Neural cell (in vitro differentiated cells): ENCODE data around the gene ORM2. TPM values are rescaled to one million over a fixed set of nuclear protein-coding genes. Genes with fewer than 3 reads are reported as not detected.

Experiments
- H2AFZ ChIP-seq: fragments of 200-600, 300-800 bp; sonication (generic), shearing (Covaris generic); 2 replicates; pipeline ENCODE4 v1.6.0; 2014; ENCODE audit warnings: low read depth, mild to moderate bottlenecking, antibody characterized with exemption, low read length, moderate library complexity
- H3F3A ChIP-seq: fragments of 200-600 bp; shearing (Covaris generic); 2 replicates; pipeline ENCODE4 v1.6.1; 2016; ENCODE audit warnings: mild to moderate bottlenecking, moderate library complexity, mixed read lengths, antibody characterized with exemption, low read length; ENCODE audit not compliant: insufficient read depth, poor library complexity, severe bottlenecking
- H3K27ac ChIP-seq: fragments of 200-600, 300-800 bp; sonication (generic), shearing (Covaris generic); 2 replicates; pipeline ENCODE4 v1.5.1; 2014; ENCODE audit warnings: mild to moderate bottlenecking, low read length, moderate library complexity
- H3K27me3 ChIP-seq: fragments of 300-800, 200-600 bp; sonication (generic), shearing (Covaris generic); 2 replicates; pipeline ENCODE4 v1.6.0; 2014; ENCODE audit warnings: mild to moderate bottlenecking, low read depth, low read length, moderate library complexity; ENCODE audit not compliant: insufficient read depth
- H3K36me3 ChIP-seq: fragments of 300-800, 200-600 bp; sonication (generic), shearing (Covaris generic); 2 replicates; pipeline ENCODE4 v1.5.1; 2014; ENCODE audit warnings: mild to moderate bottlenecking, antibody characterized with exemption, low read length, moderate library complexity; ENCODE audit not compliant: insufficient read depth
- H3K4me2 ChIP-seq: fragments of 300-800, 200-600 bp; sonication (generic), shearing (Covaris generic); 2 replicates; pipeline ENCODE4 v1.6.0; 2014; ENCODE audit warnings: mild to moderate bottlenecking, low read length
- H3K4me3 ChIP-seq: fragments of 300-800, 200-600 bp; sonication (generic), shearing (Covaris generic); 2 replicates; pipeline ENCODE4 v1.5.1; 2014; ENCODE audit warnings: mild to moderate bottlenecking, low read length, moderate library complexity
- H3K79me2 ChIP-seq: fragments of 200-600 bp; shearing (Covaris generic); replicated peaks from 2 replicates; pipeline ENCODE4 v1.6.0; 2014; ENCODE audit warnings: mild to moderate bottlenecking, low read length, moderate library complexity; ENCODE audit not compliant: insufficient read depth
- H3K9ac ChIP-seq: fragments of 300-800, 200-600 bp; sonication (generic), shearing (Covaris generic); 2 replicates; pipeline ENCODE4 v1.6.1; 2016; ENCODE audit warnings: mild to moderate bottlenecking, low read length, mixed read lengths
- H3K9me2 ChIP-seq: fragments of 200-600 bp; shearing (Covaris generic); 2 replicates; pipeline ENCODE4 v1.6.1; 2016; ENCODE audit warnings: mild to moderate bottlenecking, low read length, mixed read lengths; ENCODE audit not compliant: insufficient read depth
- H3K9me3 ChIP-seq: fragments of 200-600, 300-800 bp; sonication (generic), shearing (Covaris generic); 2 replicates; pipeline ENCODE4 v1.6.1; 2016; ENCODE audit warnings: mild to moderate bottlenecking, mixed run types, low read length, moderate library complexity, mixed read lengths
- H4K20me1 ChIP-seq: fragments of 200-600 bp; shearing (Covaris generic); 2 replicates; pipeline ENCODE4 v1.6.1; 2016; ENCODE audit warnings: mild to moderate bottlenecking, mixed run types; ENCODE audit not compliant: insufficient read depth
- EP300 ChIP-seq: fragments of 450-650 bp; conservative IDR thresholded peaks from 2 replicates; pipeline ENCODE4 v1.6.1; 2014; ENCODE audit warnings: antibody characterized with exemption, mild to moderate bottlenecking, moderate library complexity; ENCODE audit not compliant: poor library complexity, severe bottlenecking
- EZH2 ChIP-seq: fragments of 200-600, 300-800 bp; shearing (Covaris generic), sonication (generic); IDR thresholded peaks from 2 replicates; pipeline ENCODE4 v1.6.1; 2014; ENCODE audit warnings: antibody characterized with exemption, low read length, borderline replicate concordance, mild to moderate bottlenecking; ENCODE audit not compliant: insufficient read depth, poor library complexity, severe bottlenecking
- MXI1 ChIP-seq: fragments of 450-650 bp; conservative IDR thresholded peaks from 2 replicates; pipeline ENCODE4 v1.6.1; 2014; ENCODE audit warnings: antibody characterized with exemption, mild to moderate bottlenecking; ENCODE audit not compliant: poor library complexity, severe bottlenecking
- POLR2AphosphoS5 ChIP-seq: IDR thresholded peaks from 2 replicates; pipeline ENCODE4 v1.6.1; 2012
- RAD21 ChIP-seq: fragments of 450-650 bp; conservative IDR thresholded peaks from 2 replicates; pipeline ENCODE4 v1.6.1; 2014; ENCODE audit warnings: antibody characterized with exemption, mild to moderate bottlenecking, moderate library complexity
- SMC3 ChIP-seq: fragments of 450-650 bp; conservative IDR thresholded peaks from 2 replicates; pipeline ENCODE4 v1.6.1; 2014; ENCODE audit warnings: antibody characterized with exemption, mild to moderate bottlenecking, moderate library complexity; ENCODE audit not compliant: poor library complexity
- TAF1 ChIP-seq: IDR thresholded peaks from 2 replicates; pipeline ENCODE4 v1.6.1; 2012; ENCODE audit warnings: low read depth
- polyA plus RNA-seq: library from polyadenylated mRNA; depleted of rRNA; stranded (reverse); fragments of >200 nt; gene quantifications from 2 replicates; pipeline ENCODE4 v1.2.3, GENCODE V29; 2014
- TF ChIP-seq, protein P1 (sequence below): IDR thresholded peaks from 2 replicates; pipeline ENCODE4 v1.6.1; 2012; ENCODE audit warnings: borderline replicate concordance
- TF ChIP-seq, protein P2 (sequence below): fragments of 450-650 bp; IDR thresholded peaks from 2 replicates; pipeline ENCODE4 v1.5.1; 2014; ENCODE audit warnings: antibody characterized with exemption, mild to moderate bottlenecking, moderate library complexity; ENCODE audit not compliant: poor library complexity, severe bottlenecking

Gene ORM2
- polyA plus RNA-seq, 1 donor from 2014 or later = not detected

DNA sequence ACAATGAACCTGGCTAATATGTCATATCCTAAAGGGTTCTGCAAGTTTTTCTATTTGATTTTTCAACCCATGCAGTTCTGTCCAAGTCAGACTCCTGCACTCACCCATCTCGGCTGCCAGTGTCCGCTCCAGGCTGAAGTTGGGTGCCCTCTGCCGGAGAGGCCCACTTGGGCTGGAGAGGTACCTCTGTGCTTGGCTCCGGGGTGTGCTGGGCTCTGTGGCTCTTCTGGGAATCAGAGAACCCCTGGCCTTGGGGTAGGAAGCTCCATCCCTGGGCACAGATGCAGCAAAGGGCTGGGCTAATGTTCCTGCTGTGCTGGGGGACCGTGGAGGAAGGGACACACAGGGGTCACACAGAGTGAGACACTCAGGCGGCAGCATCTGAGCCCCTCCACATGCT lies 26.2 kb downstream of the ORM2 start:
- Histone ChIP-seq H3K9ac (no peak overlapping the region), H3K36me3 (no peaks in the 10 kb centered on the region), H3K9me3 (no peaks in the 10 kb centered on the region), H4K20me1 (no peaks in the 10 kb centered on the region), H2AFZ (no peak overlapping the region), H3K9me2 (no peaks in the 10 kb centered on the region), H3K4me3 (no peak overlapping the region), H3K27ac (no peak overlapping the region), H3K27me3 (no peaks in the 10 kb centered on the region), H3F3A (no peaks in the 10 kb centered on the region), H3K4me2 (no peak overlapping the region), H3K79me2 (no peaks in the 10 kb centered on the region)
- TF ChIP-seq, protein P1, sequence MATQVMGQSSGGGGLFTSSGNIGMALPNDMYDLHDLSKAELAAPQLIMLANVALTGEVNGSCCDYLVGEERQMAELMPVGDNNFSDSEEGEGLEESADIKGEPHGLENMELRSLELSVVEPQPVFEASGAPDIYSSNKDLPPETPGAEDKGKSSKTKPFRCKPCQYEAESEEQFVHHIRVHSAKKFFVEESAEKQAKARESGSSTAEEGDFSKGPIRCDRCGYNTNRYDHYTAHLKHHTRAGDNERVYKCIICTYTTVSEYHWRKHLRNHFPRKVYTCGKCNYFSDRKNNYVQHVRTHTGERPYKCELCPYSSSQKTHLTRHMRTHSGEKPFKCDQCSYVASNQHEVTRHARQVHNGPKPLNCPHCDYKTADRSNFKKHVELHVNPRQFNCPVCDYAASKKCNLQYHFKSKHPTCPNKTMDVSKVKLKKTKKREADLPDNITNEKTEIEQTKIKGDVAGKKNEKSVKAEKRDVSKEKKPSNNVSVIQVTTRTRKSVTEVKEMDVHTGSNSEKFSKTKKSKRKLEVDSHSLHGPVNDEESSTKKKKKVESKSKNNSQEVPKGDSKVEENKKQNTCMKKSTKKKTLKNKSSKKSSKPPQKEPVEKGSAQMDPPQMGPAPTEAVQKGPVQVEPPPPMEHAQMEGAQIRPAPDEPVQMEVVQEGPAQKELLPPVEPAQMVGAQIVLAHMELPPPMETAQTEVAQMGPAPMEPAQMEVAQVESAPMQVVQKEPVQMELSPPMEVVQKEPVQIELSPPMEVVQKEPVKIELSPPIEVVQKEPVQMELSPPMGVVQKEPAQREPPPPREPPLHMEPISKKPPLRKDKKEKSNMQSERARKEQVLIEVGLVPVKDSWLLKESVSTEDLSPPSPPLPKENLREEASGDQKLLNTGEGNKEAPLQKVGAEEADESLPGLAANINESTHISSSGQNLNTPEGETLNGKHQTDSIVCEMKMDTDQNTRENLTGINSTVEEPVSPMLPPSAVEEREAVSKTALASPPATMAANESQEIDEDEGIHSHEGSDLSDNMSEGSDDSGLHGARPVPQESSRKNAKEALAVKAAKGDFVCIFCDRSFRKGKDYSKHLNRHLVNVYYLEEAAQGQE = no peak
- TF ChIP-seq EZH2 (no peak), EP300 (no peak), SMC3 (no peak), POLR2AphosphoS5 (no peak), RAD21 (no peak), TAF1 (no peak), MXI1 (no peak)
- TF ChIP-seq, protein P2, sequence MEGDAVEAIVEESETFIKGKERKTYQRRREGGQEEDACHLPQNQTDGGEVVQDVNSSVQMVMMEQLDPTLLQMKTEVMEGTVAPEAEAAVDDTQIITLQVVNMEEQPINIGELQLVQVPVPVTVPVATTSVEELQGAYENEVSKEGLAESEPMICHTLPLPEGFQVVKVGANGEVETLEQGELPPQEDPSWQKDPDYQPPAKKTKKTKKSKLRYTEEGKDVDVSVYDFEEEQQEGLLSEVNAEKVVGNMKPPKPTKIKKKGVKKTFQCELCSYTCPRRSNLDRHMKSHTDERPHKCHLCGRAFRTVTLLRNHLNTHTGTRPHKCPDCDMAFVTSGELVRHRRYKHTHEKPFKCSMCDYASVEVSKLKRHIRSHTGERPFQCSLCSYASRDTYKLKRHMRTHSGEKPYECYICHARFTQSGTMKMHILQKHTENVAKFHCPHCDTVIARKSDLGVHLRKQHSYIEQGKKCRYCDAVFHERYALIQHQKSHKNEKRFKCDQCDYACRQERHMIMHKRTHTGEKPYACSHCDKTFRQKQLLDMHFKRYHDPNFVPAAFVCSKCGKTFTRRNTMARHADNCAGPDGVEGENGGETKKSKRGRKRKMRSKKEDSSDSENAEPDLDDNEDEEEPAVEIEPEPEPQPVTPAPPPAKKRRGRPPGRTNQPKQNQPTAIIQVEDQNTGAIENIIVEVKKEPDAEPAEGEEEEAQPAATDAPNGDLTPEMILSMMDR = no peak

DNA sequence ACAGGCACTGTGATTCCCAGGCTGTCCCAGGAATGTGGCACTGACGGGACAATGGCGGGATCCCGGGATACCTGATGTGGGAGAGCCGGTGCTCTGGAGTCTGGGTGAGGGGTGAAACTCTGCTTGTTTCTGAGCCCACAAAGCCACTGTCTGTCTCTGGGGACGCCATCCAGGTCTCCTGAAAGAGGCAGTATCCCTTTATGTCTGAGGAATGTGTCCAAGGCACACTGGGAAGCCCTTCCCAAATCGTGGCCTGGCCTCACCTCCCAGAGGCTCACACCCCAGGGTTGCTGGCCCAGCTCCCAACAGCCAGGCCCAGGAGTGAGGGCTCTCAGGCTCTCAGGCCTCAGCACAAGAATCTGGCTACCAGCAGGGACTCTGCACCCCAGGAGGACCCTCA lies 27.1 kb downstream of the ORM2 start:
- no peak overlapping the region for H3K27ac ChIP-seq
- no peaks in the 10 kb centered on the region for H3K9me2 ChIP-seq
- H2AFZ ChIP-seq = no peak overlapping the region
- H3K9ac ChIP-seq = no peak overlapping the region
- TF ChIP-seq POLR2AphosphoS5 = no peak
- TF ChIP-seq, protein P2 = no peak
- H3K36me3 ChIP-seq = no peaks in the 10 kb centered on the region
- no peaks in the 10 kb centered on the region for H3K27me3 ChIP-seq
- no peak overlapping the region for H3K4me2 ChIP-seq
- no peaks in the 10 kb centered on the region for H3K9me3 ChIP-seq
- no peak overlapping the region for H3K4me3 ChIP-seq
- no peaks in the 10 kb centered on the region for H3K79me2 ChIP-seq
- no peaks in the 10 kb centered on the region for H4K20me1 ChIP-seq
- H3F3A ChIP-seq = no peaks in the 10 kb centered on the region
